Measurements from ENCODE around the gene GLIS2.

The GLIS2 gene

GRCh38 chr16:4283939-4284338, 31.9 kb upstream of the GLIS2 start:
- no peak for TF ChIP-seq CTCF (IDR thresholded peaks at IDR 0.05; ENCODE audit: low read depth, low read length, missing control alignments)
- DNase-seq (ENCODE audit: low read depth) = no peak
- H3K4me3 ChIP-seq (ENCODE audit: low read depth, low read length) = no peak overlapping the region
- in situ Hi-C loops (cut with HindIII; ENCODE audit: low sequenced_read_pairs) = no loop called here

- in situ Hi-C loops (cut with HindIII; ENCODE audit: low sequenced_read_pairs) = no loop called here
- no peak overlapping the region for H3K4me3 ChIP-seq (ENCODE audit: low read depth, low read length)
- TF ChIP-seq CTCF (IDR thresholded peaks at IDR 0.05; ENCODE audit: low read depth, low read length, missing control alignments) = no peak
- DNase-seq (ENCODE audit: low read depth) = no peak
Observed at GRCh38 chr16:4285167-4285566, 30.7 kb upstream of the GLIS2 start.

GRCh38 chr16:4288148-4288921, 27.5 kb upstream of the GLIS2 start:
- peak; percentile 99 for TF ChIP-seq CTCF (IDR thresholded peaks at IDR 0.05; ENCODE audit: low read depth, low read length, missing control alignments)
- in situ Hi-C loops (cut with HindIII; ENCODE audit: low sequenced_read_pairs) = no loop called here
- no peak for DNase-seq (ENCODE audit: low read depth)
- no peak overlapping the region for H3K4me3 ChIP-seq (ENCODE audit: low read depth, low read length)

GRCh38 chr16:4290236-4290830, 25.5 kb upstream of the GLIS2 start:
- in situ Hi-C loops (cut with HindIII; ENCODE audit: low sequenced_read_pairs) = loop anchor here (10.0 kb wide), 1 partner anchor 416 kb away; no protein-coding TSS in a partner anchor
- TF ChIP-seq CTCF (IDR thresholded peaks at IDR 0.05; ENCODE audit: low read depth, low read length, missing control alignments) = peak; percentile 26
- H3K4me3 ChIP-seq (ENCODE audit: low read depth, low read length) = no peak overlapping the region
- DNase-seq (ENCODE audit: low read depth) = no peak

- H3K4me3 ChIP-seq (ENCODE audit: low read depth, low read length) = no peak overlapping the region
- no peak for TF ChIP-seq CTCF (IDR thresholded peaks at IDR 0.05; ENCODE audit: low read depth, low read length, missing control alignments)
- DNase-seq (ENCODE audit: low read depth) = no peak
- in situ Hi-C loops (cut with HindIII; ENCODE audit: low sequenced_read_pairs) = loop anchor here (10.0 kb wide), 1 partner anchor 417 kb away; no protein-coding TSS in a partner anchor
Observed at GRCh38 chr16:4291699-4292098, 24.2 kb upstream of the GLIS2 start.

- H3K4me3 ChIP-seq (ENCODE audit: low read depth, low read length) = no peak overlapping the region
- no peak for DNase-seq (ENCODE audit: low read depth)
- in situ Hi-C loops (cut with HindIII; ENCODE audit: low sequenced_read_pairs) = loop anchor here (10.0 kb wide), 1 partner anchor 418 kb away; no protein-coding TSS in a partner anchor
- TF ChIP-seq CTCF (IDR thresholded peaks at IDR 0.05; ENCODE audit: low read depth, low read length, missing control alignments) = no peak
Observed at GRCh38 chr16:4293181-4293716, 22.6 kb upstream of the GLIS2 start.
